ENCODE results near the gene HIRA.

The HIRA gene

GRCh38 chr22:19357270-19358105, 74.0 kb downstream of the HIRA start:
- no peak for DNase-seq (ENCODE audit: low read depth in 2 of 2, low spot score in 1 of 2)

- no peak for DNase-seq (ENCODE audit: low read depth in 2 of 2, low spot score in 1 of 2)
These were observed 74.7 kb downstream of the HIRA start for GRCh38 chr22:19356708-19357269.

- no peak for DNase-seq (ENCODE audit: low read depth in 2 of 2, low spot score in 1 of 2)
These were observed 75.9 kb downstream of the HIRA start for GRCh38 chr22:19355413-19356157.

- no peak for DNase-seq (ENCODE audit: low read depth in 2 of 2, low spot score in 1 of 2)
These were observed 77.3 kb downstream of the HIRA start for GRCh38 chr22:19354201-19354600.

GRCh38 chr22:19353363-19354131, 78.0 kb downstream of the HIRA start:
- DNase-seq (ENCODE audit: low read depth in 2 of 2, low spot score in 1 of 2): no peak

GRCh38 chr22:19352766-19353165, 78.8 kb downstream of the HIRA start:
- no peak for DNase-seq (ENCODE audit: low read depth in 2 of 2, low spot score in 1 of 2)

GRCh38 chr22:19352217-19352616, 79.3 kb downstream of the HIRA start:
- no peak for DNase-seq (ENCODE audit: low read depth in 2 of 2, low spot score in 1 of 2)

- DNase-seq (ENCODE audit: low read depth in 2 of 2, low spot score in 1 of 2): no peak
These were observed 79.9 kb downstream of the HIRA start for GRCh38 chr22:19351604-19352003.

- no peak for DNase-seq (ENCODE audit: low read depth in 2 of 2, low spot score in 1 of 2)
These were observed 80.6 kb downstream of the HIRA start for GRCh38 chr22:19350947-19351346.

- no peak for DNase-seq (ENCODE audit: low read depth in 2 of 2, low spot score in 1 of 2)
These were observed 81.1 kb downstream of the HIRA start for GRCh38 chr22:19350476-19350859.

- DNase-seq (ENCODE audit: low read depth in 2 of 2, low spot score in 1 of 2): no peak
These were observed 81.6 kb downstream of the HIRA start for GRCh38 chr22:19349778-19350475.

GRCh38 chr22:19346677-19347265, 84.8 kb downstream of the HIRA start:
- no peak for DNase-seq (ENCODE audit: low read depth in 2 of 2, low spot score in 1 of 2)

- DNase-seq (ENCODE audit: low read depth in 2 of 2, low spot score in 1 of 2): no peak
These were observed 87.1 kb downstream of the HIRA start for GRCh38 chr22:19344420-19344819.

- DNase-seq (ENCODE audit: low read depth in 2 of 2, low spot score in 1 of 2): no peak
These were observed 88.1 kb downstream of the HIRA start for GRCh38 chr22:19343470-19343869.

- DNase-seq (ENCODE audit: low read depth in 2 of 2, low spot score in 1 of 2): no peak
These were observed 90.0 kb downstream of the HIRA start for GRCh38 chr22:19341500-19341899.

GRCh38 chr22:19337137-19337536, 94.4 kb downstream of the HIRA start:
- no peak for DNase-seq (ENCODE audit: low read depth in 2 of 2, low spot score in 1 of 2)

GRCh38 chr22:19336133-19337075, 95.1 kb downstream of the HIRA start:
- no peak for DNase-seq (ENCODE audit: low read depth in 2 of 2, low spot score in 1 of 2)

- DNase-seq (ENCODE audit: low read depth in 2 of 2, low spot score in 1 of 2): no peak
These were observed 99.6 kb downstream of the HIRA start for GRCh38 chr22:19331975-19332374.

- DNase-seq (ENCODE audit: low read depth in 2 of 2, low spot score in 1 of 2): no peak
These were observed 100.1 kb downstream of the HIRA start for GRCh38 chr22:19331474-19331873.
